LNCaP clone FGC (cell line): ENCODE results near the gene IRAK1BP1.
"Not testable (repeated sequence)": the region's sequence is repeated elsewhere in the genome, so short reads cannot be mapped to it uniquely, and the experiment has no call there.

Experiments used
- DNase-seq: peaks from one replicate; pipeline ENCODE4 v3.0.0-alpha.2; 2011; ENCODE audit warnings: low read depth
- H3K4me3 ChIP-seq: 2 replicates; pipeline ENCODE4 v1.5.1; 2011; ENCODE audit warnings: mild to moderate bottlenecking, low read depth, low read length, control low read depth
- CTCF ChIP-seq: IDR thresholded peaks from 2 replicates; pipeline ENCODE4 v1.5.1; 2012; ENCODE audit warnings: mild to moderate bottlenecking; ENCODE audit not compliant: control insufficient read depth, insufficient read depth; ENCODE audit errors: extremely low read depth

The IRAK1BP1 gene

GRCh38 chr6:78911218-78911940 is 44.0 kb downstream of the IRAK1BP1 start:
- TF ChIP-seq CTCF, result no peak
- no peak for DNase-seq
- H3K4me3 ChIP-seq, result no peak overlapping the region

GRCh38 chr6:78916411-78916810 is 49.1 kb downstream of the IRAK1BP1 start:
- no peak overlapping the region for H3K4me3 ChIP-seq
- no peak for TF ChIP-seq CTCF
- DNase-seq, result no peak

- no peak for DNase-seq
- no peak for TF ChIP-seq CTCF
- H3K4me3 ChIP-seq, result no peak overlapping the region
Observed at GRCh38 chr6:78917788-78918187, 50.4 kb downstream of the IRAK1BP1 start.

- not testable (repeated sequence) for DNase-seq, H3K4me3 ChIP-seq
Observed at GRCh38 chr6:78921168-78921567, 53.8 kb downstream of the IRAK1BP1 start.

GRCh38 chr6:78925317-78925716 is 58.0 kb downstream of the IRAK1BP1 start:
- no peak for TF ChIP-seq CTCF
- no peak for DNase-seq
- no peak overlapping the region for H3K4me3 ChIP-seq

- TF ChIP-seq CTCF, result no peak
Observed at GRCh38 chr6:78935553-78935952, 68.2 kb downstream of the IRAK1BP1 start.

GRCh38 chr6:78936515-78936914 is 69.2 kb downstream of the IRAK1BP1 start:
- no peak for TF ChIP-seq CTCF
- no peak overlapping the region for H3K4me3 ChIP-seq
- DNase-seq, result no peak

More at GRCh38 chr6:78935553-78935952, 68.2 kb downstream of the IRAK1BP1 start:
- H3K4me3 ChIP-seq, result no peak overlapping the region
- DNase-seq, result no peak
